ENCODE results near the gene DBNL. TPM values are rescaled to one million over a fixed set of nuclear protein-coding genes. Genes with fewer than 3 reads are reported as not detected.

DBNL gene
- total and polyA plus RNA-seq, 2 experiments from 2014 or later, result 81.8 to 91.1 TPM

DNA sequence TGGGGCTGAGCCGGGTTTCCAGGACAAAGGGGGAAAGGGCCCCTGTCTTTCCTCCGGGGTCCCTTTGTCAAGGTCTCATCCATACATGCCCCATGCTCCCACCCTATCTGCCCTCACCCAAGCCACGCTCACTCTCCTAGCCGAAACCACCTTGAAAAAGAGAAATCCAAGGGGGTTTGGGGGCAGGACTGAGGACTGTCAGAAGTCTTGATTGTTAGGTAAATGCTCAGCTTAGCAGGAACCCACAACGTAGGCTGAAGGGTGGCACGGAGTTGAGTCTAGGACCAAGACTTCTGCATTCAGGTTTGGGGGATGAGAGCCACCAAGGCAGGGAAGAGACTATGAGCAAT is 21.6 kb downstream of the DBNL start:
- Histone ChIP-seq H3K4me3 (no peak overlapping the region), H3K4me2 (no peak overlapping the region), H3K27ac (no peak overlapping the region), H3K79me2 (no peaks in the 10 kb centered on the region), H4K20me1 (ENCODE audit: insufficient read depth, poor library complexity, severe bottlenecking) (no peaks in the 10 kb centered on the region), H3K9me3 (ENCODE audit: low read depth) (no peaks in the 10 kb centered on the region), H3K36me3 (replicated peaks; ENCODE audit: insufficient read depth, low read depth) (no peaks in the 10 kb centered on the region), H3K27me3 (no peaks in the 10 kb centered on the region), H3K4me1 (ENCODE audit: insufficient read depth) (no peaks in the 10 kb centered on the region), H2AFZ (no peak overlapping the region), H3K9me2 (replicated peaks; ENCODE audit: insufficient read depth) (no peaks in the 10 kb centered on the region)
- DNase-seq (ENCODE audit: low spot score), result no peak
- TF ChIP-seq EZH2phosphoT487 (IDR thresholded peaks at IDR 0.05; ENCODE audit: low read depth, severe bottlenecking, unreplicated experiment) (no peak), EZH2 (IDR thresholded peaks at IDR 0.05; ENCODE audit: borderline replicate concordance) (no peak)
- TF ChIP-seq, protein P1, sequence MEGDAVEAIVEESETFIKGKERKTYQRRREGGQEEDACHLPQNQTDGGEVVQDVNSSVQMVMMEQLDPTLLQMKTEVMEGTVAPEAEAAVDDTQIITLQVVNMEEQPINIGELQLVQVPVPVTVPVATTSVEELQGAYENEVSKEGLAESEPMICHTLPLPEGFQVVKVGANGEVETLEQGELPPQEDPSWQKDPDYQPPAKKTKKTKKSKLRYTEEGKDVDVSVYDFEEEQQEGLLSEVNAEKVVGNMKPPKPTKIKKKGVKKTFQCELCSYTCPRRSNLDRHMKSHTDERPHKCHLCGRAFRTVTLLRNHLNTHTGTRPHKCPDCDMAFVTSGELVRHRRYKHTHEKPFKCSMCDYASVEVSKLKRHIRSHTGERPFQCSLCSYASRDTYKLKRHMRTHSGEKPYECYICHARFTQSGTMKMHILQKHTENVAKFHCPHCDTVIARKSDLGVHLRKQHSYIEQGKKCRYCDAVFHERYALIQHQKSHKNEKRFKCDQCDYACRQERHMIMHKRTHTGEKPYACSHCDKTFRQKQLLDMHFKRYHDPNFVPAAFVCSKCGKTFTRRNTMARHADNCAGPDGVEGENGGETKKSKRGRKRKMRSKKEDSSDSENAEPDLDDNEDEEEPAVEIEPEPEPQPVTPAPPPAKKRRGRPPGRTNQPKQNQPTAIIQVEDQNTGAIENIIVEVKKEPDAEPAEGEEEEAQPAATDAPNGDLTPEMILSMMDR (IDR thresholded peaks at IDR 0.05; ENCODE audit: poor library complexity), result no peak
- WGBS (ENCODE audit: low lambda C conversion rate, missing lambda C conversion rate), result 55% methylated on average over 6 of the region's 6 CpGs

DNA sequence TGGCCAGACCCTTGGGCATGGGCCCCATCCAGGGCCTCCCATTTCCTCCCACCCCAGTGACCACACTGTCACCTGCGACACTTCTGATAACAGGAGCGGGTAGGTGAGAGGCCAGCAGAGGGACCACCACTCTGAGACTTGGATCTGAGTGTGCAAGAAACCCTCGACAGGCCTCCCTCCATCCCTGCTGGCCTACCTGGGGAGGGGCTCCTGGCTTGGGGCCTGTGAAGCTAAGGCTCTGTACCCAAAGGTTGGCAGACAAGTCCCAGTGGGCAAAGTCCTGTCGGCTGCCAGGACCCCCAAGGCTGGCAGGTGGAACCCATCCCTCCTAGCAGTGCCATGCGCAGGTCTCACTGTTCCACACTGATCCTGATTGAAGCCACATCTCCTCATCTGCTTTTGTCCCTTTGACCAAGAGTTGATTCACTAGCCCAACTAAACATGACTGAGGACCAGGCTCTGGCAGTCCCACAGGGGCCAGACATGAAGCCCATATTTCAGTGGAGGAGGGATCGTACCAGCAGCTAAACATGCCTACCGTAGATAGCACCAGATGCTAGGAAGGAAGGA is 22.1 kb downstream of the DBNL start:
- no peaks in the 10 kb centered on the region for H3K79me2 ChIP-seq
- H3K4me2 ChIP-seq, result no peak overlapping the region
- no peaks in the 10 kb centered on the region for H4K20me1 ChIP-seq (ENCODE audit: insufficient read depth, poor library complexity, severe bottlenecking)
- no peak overlapping the region for H3K4me3 ChIP-seq
- no peaks in the 10 kb centered on the region for H3K27me3 ChIP-seq
- no peaks in the 10 kb centered on the region for H3K9me3 ChIP-seq (ENCODE audit: low read depth)
- H3K27ac ChIP-seq, result no peak overlapping the region
- H3K36me3 ChIP-seq (replicated peaks; ENCODE audit: insufficient read depth, low read depth), result no peaks in the 10 kb centered on the region
- 84% methylated on average over 7 of the region's 7 CpGs for WGBS (ENCODE audit: low lambda C conversion rate, missing lambda C conversion rate)
- TF ChIP-seq EZH2 (IDR thresholded peaks at IDR 0.05; ENCODE audit: borderline replicate concordance) (no peak), EZH2phosphoT487 (IDR thresholded peaks at IDR 0.05; ENCODE audit: low read depth, severe bottlenecking, unreplicated experiment) (no peak)
- TF ChIP-seq, protein P1 (IDR thresholded peaks at IDR 0.05; ENCODE audit: poor library complexity), result no peak
- DNase-seq (ENCODE audit: low spot score), result no peak
- no peaks in the 10 kb centered on the region for H3K9me2 ChIP-seq (replicated peaks; ENCODE audit: insufficient read depth)
- H2AFZ ChIP-seq, result no peak overlapping the region
- H3K4me1 ChIP-seq (ENCODE audit: insufficient read depth), result no peaks in the 10 kb centered on the region

DNA sequence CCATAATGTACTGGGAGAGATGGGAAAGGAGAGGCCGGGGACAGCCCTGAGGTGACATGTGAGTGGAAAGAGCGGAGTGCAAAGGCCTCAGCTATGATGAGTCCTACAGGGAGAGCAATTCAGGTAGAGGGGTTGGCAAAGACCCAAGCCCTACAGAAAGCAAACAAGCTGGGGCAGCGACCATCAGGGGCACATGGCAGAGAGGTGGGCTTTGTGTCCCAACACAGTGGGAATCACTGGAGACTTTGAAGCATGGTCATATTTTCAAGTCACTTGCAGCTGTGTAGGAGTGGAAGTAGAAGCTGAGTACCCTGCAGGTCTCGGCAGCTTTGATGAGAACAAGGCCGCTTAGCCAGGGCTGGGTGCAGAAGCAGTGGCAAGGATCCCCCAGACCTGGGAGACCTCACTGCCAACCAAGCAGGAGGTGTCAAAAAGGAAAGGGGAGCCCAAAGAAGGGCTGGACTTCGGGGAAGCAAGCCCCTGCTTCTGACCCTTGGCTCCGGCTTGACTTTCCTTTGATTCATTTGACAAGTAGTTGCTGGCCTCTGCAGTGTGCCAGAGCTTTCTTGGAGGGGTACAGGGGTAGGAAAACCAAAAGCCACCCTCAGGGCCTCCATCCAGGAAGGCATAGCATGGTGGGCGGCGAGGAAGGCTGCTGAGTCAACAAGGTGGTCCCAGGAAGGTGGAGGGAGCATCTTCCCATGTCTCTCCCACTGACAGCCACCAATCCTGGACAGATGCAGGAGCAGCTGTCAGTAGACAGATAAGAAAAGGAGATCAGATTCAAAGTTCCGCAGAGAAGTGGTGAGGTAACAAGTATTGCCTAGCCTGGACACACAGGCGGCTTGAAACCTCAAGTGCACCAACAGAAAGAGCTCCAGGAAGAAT is 22.8 kb downstream of the DBNL start:
- no peak for DNase-seq (ENCODE audit: low spot score)
- 88% methylated on average over 11 of the region's 11 CpGs for WGBS (ENCODE audit: low lambda C conversion rate, missing lambda C conversion rate)
- no peak for TF ChIP-seq EZH2phosphoT487 (IDR thresholded peaks at IDR 0.05; ENCODE audit: low read depth, severe bottlenecking, unreplicated experiment)
- TF ChIP-seq, protein P1 (IDR thresholded peaks at IDR 0.05; ENCODE audit: poor library complexity), result no peak
- no peak for TF ChIP-seq EZH2 (IDR thresholded peaks at IDR 0.05; ENCODE audit: borderline replicate concordance)

More for the DNA sequence above, 22.8 kb downstream of the DBNL start:
- Histone ChIP-seq H3K9me3 (ENCODE audit: low read depth) (no peaks in the 10 kb centered on the region), H2AFZ (no peak overlapping the region), H4K20me1 (ENCODE audit: insufficient read depth, poor library complexity, severe bottlenecking) (no peaks in the 10 kb centered on the region), H3K79me2 (no peaks in the 10 kb centered on the region), H3K4me3 (no peak overlapping the region), H3K4me2 (no peak overlapping the region), H3K4me1 (ENCODE audit: insufficient read depth) (peaks cover 4% of the 10 kb centered on the region), H3K27ac (no peak overlapping the region), H3K36me3 (replicated peaks; ENCODE audit: insufficient read depth, low read depth) (no peaks in the 10 kb centered on the region), H3K9me2 (replicated peaks; ENCODE audit: insufficient read depth) (no peaks in the 10 kb centered on the region), H3K27me3 (no peaks in the 10 kb centered on the region)
